Measurements from ENCODE around the gene TAS1R3.

The TAS1R3 gene

GRCh38 chr1:1347026-1347595 is 16.0 kb downstream of the TAS1R3 start:
- no peak for TF ChIP-seq CTCF (conservative IDR thresholded peaks at IDR 0.05)
- H3K27ac ChIP-seq = peak overlapping the region; percentile 93

- TF ChIP-seq CTCF (conservative IDR thresholded peaks at IDR 0.05) = no peak
- peak overlapping the region; percentile 93 for H3K27ac ChIP-seq
These were observed 16.8 kb downstream of the TAS1R3 start for GRCh38 chr1:1347663-1348419.

- no peak for TF ChIP-seq CTCF (conservative IDR thresholded peaks at IDR 0.05)
- peak overlapping the region; percentile 93 for H3K27ac ChIP-seq
These were observed 17.6 kb downstream of the TAS1R3 start for GRCh38 chr1:1348420-1349255.

GRCh38 chr1:1349256-1350012 is 18.4 kb downstream of the TAS1R3 start, which contains the start of gene DVL1:
DVL1 (minus strand) TSS chr1:1349418; CDS start chr1:1349065, 353 bp downstream.
- peak; percentile 76 for TF ChIP-seq CTCF (conservative IDR thresholded peaks at IDR 0.05)
- peak within 1 kb of the TSS; percentile 93 for H3K27ac ChIP-seq

- no peak for TF ChIP-seq CTCF (conservative IDR thresholded peaks at IDR 0.05)
- H3K27ac ChIP-seq = peak overlapping the region; percentile 32; the same call in 1 of the 2 replicates
These were observed 20.7 kb downstream of the TAS1R3 start for GRCh38 chr1:1351511-1352427.

GRCh38 chr1:1352786-1353388 is 21.8 kb downstream of the TAS1R3 start:
- no peak for TF ChIP-seq CTCF (conservative IDR thresholded peaks at IDR 0.05)

More at GRCh38 chr1:1352786-1353388, 21.8 kb downstream of the TAS1R3 start:
- peak overlapping the region; percentile 64 for H3K27ac ChIP-seq

Data from VCaP (cell line).